ENCODE results near the gene LSAMP.

Gene LSAMP

GRCh38 chr3:116059421-116060096 is 385.7 kb downstream of the LSAMP start:
- peak overlapping the region; percentile 18 for H2BK120ac ChIP-seq (ENCODE audit: low read depth, low read length)
- no CpG with 5 or more reads among the region's 2 CpGs for WGBS (ENCODE audit: extremely low coverage, insufficient coverage, low lambda C conversion rate)
- H3K4me2 ChIP-seq (ENCODE audit: low read length), result no peak overlapping the region
- no peaks in the 10 kb centered on the region for H3K4me1 ChIP-seq (ENCODE audit: control insufficient read depth, low read depth, low read length)
- no peak overlapping the region for H2BK15ac ChIP-seq (replicated peaks; ENCODE audit: low read depth)
- no peaks in the 10 kb centered on the region for H3K27me3 ChIP-seq (ENCODE audit: insufficient read depth, low read length, poor library complexity)
- peak overlapping the region; percentile 46 for H3K27ac ChIP-seq (ENCODE audit: low read depth, low read length)
- no peak overlapping the region for H2AK5ac ChIP-seq (ENCODE audit: low read length)
- no peak overlapping the region for H2BK5ac ChIP-seq (ENCODE audit: low read length)
- peak; percentile 97 for DNase-seq
- no peaks in the 10 kb centered on the region for H3K79me1 ChIP-seq (ENCODE audit: low read length)
- H3K4me3 ChIP-seq (ENCODE audit: low read length), result no peak overlapping the region
- no peak overlapping the region for H4K8ac ChIP-seq (ENCODE audit: low read depth, low read length)
- peak overlapping the region; percentile 64 for H3K18ac ChIP-seq (ENCODE audit: low read length)
- no peak overlapping the region for H3K4ac ChIP-seq (ENCODE audit: low read depth, low read length)
- H4K5ac ChIP-seq (ENCODE audit: low read length), result no peak overlapping the region
- no peaks in the 10 kb centered on the region for H3K79me2 ChIP-seq (ENCODE audit: control insufficient read depth, insufficient read depth, low read length)
- no peaks in the 10 kb centered on the region for H3K36me3 ChIP-seq (ENCODE audit: control insufficient read depth, insufficient read depth, low read length)
- H3K9ac ChIP-seq (ENCODE audit: low read length), result no peak overlapping the region
- H3K56ac ChIP-seq (ENCODE audit: low read length), result no peak overlapping the region
- H3K23ac ChIP-seq (ENCODE audit: low read length), result no peak overlapping the region

- WGBS (ENCODE audit: extremely low coverage, insufficient coverage, low lambda C conversion rate), result no CpG with 5 or more reads among the region's 2 CpGs
- no peak overlapping the region for H3K56ac ChIP-seq (ENCODE audit: low read length)
- no peak overlapping the region for H2BK5ac ChIP-seq (ENCODE audit: low read length)
- H3K9ac ChIP-seq (ENCODE audit: low read length), result no peak overlapping the region
- H3K4me2 ChIP-seq (ENCODE audit: low read length), result no peak overlapping the region
- no peak overlapping the region for H4K8ac ChIP-seq (ENCODE audit: low read depth, low read length)
- no peaks in the 10 kb centered on the region for H3K27me3 ChIP-seq (ENCODE audit: insufficient read depth, low read length, poor library complexity)
- H2BK120ac ChIP-seq (ENCODE audit: low read depth, low read length), result no peak overlapping the region
- no peak overlapping the region for H2AK5ac ChIP-seq (ENCODE audit: low read length)
- no peak overlapping the region for H3K23ac ChIP-seq (ENCODE audit: low read length)
- DNase-seq, result no peak
- no peak overlapping the region for H3K18ac ChIP-seq (ENCODE audit: low read length)
- H3K4me3 ChIP-seq (ENCODE audit: low read length), result no peak overlapping the region
- no peak overlapping the region for H3K4ac ChIP-seq (ENCODE audit: low read depth, low read length)
- H3K79me2 ChIP-seq (ENCODE audit: control insufficient read depth, insufficient read depth, low read length), result no peaks in the 10 kb centered on the region
- no peak overlapping the region for H2BK15ac ChIP-seq (replicated peaks; ENCODE audit: low read depth)
- no peak overlapping the region for H3K27ac ChIP-seq (ENCODE audit: low read depth, low read length)
- H4K5ac ChIP-seq (ENCODE audit: low read length), result no peak overlapping the region
- no peaks in the 10 kb centered on the region for H3K79me1 ChIP-seq (ENCODE audit: low read length)
- no peaks in the 10 kb centered on the region for H3K4me1 ChIP-seq (ENCODE audit: control insufficient read depth, low read depth, low read length)
- H3K36me3 ChIP-seq (ENCODE audit: control insufficient read depth, insufficient read depth, low read length), result no peaks in the 10 kb centered on the region
Observed at GRCh38 chr3:116058844-116059243, 386.4 kb downstream of the LSAMP start.

DNA sequence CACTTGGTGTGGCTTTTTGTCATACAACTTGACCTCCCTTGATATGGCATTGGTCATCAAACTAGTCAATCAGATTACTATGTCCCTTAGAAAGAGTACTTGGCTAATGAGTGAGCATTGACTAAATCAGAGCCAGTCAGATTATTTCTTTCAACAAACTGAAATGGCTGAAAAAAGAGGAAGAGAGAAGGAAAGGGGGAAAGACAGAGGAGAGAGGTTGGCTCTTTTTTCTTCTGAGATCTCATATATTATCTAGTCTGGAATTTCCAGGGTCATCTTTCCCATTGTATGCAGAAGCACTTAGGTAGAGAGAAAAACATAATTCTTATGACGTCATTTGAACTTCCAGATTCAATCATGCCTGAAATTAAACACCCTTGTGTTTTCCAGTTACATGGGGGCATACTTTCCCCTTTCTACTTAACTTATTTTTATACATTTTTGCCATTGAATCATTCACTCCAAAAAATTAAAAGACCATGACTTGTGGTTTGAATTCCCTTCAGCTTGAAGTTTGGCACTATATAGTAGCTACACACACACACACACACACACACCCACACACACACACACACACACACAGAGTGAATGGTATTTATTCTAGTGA is 387.8 kb downstream of the LSAMP start:
- Histone ChIP-seq H2AK5ac (ENCODE audit: low read length) (no peak overlapping the region), H3K27me3 (ENCODE audit: insufficient read depth, low read length, poor library complexity) (no peaks in the 10 kb centered on the region), H4K5ac (ENCODE audit: low read length) (no peak overlapping the region), H3K36me3 (ENCODE audit: control insufficient read depth, insufficient read depth, low read length) (no peaks in the 10 kb centered on the region), H3K9ac (ENCODE audit: low read length) (no peak overlapping the region), H3K18ac (ENCODE audit: low read length) (no peak overlapping the region), H3K79me2 (ENCODE audit: control insufficient read depth, insufficient read depth, low read length) (no peaks in the 10 kb centered on the region), H4K8ac (ENCODE audit: low read depth, low read length) (no peak overlapping the region), H3K27ac (ENCODE audit: low read depth, low read length) (no peak overlapping the region), H2BK120ac (ENCODE audit: low read depth, low read length) (no peak overlapping the region), H3K79me1 (ENCODE audit: low read length) (no peaks in the 10 kb centered on the region), H3K4me3 (ENCODE audit: low read length) (no peak overlapping the region), H3K4me1 (ENCODE audit: control insufficient read depth, low read depth, low read length) (no peaks in the 10 kb centered on the region), H3K23ac (ENCODE audit: low read length) (no peak overlapping the region), H2BK5ac (ENCODE audit: low read length) (no peak overlapping the region), H3K4ac (ENCODE audit: low read depth, low read length) (no peak overlapping the region), H3K56ac (ENCODE audit: low read length) (no peak overlapping the region), H3K4me2 (ENCODE audit: low read length) (no peak overlapping the region), H2BK15ac (replicated peaks; ENCODE audit: low read depth) (no peak overlapping the region)
- no CpG with 5 or more reads among the region's 1 CpG for WGBS (ENCODE audit: extremely low coverage, insufficient coverage, low lambda C conversion rate)
- no peak for DNase-seq

- no peak overlapping the region for H2BK120ac ChIP-seq (ENCODE audit: low read depth, low read length)
- no peak overlapping the region for H3K23ac ChIP-seq (ENCODE audit: low read length)
- H2BK15ac ChIP-seq (replicated peaks; ENCODE audit: low read depth), result no peak overlapping the region
- no CpG with 5 or more reads among the region's 2 CpGs for WGBS (ENCODE audit: extremely low coverage, insufficient coverage, low lambda C conversion rate)
- no peak overlapping the region for H3K27ac ChIP-seq (ENCODE audit: low read depth, low read length)
- no peak overlapping the region for H2BK5ac ChIP-seq (ENCODE audit: low read length)
- DNase-seq, result no peak
- no peaks in the 10 kb centered on the region for H3K27me3 ChIP-seq (ENCODE audit: insufficient read depth, low read length, poor library complexity)
- H4K5ac ChIP-seq (ENCODE audit: low read length), result no peak overlapping the region
- no peak overlapping the region for H4K8ac ChIP-seq (ENCODE audit: low read depth, low read length)
- H3K79me1 ChIP-seq (ENCODE audit: low read length), result no peaks in the 10 kb centered on the region
- no peaks in the 10 kb centered on the region for H3K36me3 ChIP-seq (ENCODE audit: control insufficient read depth, insufficient read depth, low read length)
- no peaks in the 10 kb centered on the region for H3K79me2 ChIP-seq (ENCODE audit: control insufficient read depth, insufficient read depth, low read length)
- H3K4ac ChIP-seq (ENCODE audit: low read depth, low read length), result no peak overlapping the region
- no peak overlapping the region for H3K9ac ChIP-seq (ENCODE audit: low read length)
- H3K56ac ChIP-seq (ENCODE audit: low read length), result no peak overlapping the region
- H3K18ac ChIP-seq (ENCODE audit: low read length), result no peak overlapping the region
- no peaks in the 10 kb centered on the region for H3K4me1 ChIP-seq (ENCODE audit: control insufficient read depth, low read depth, low read length)
- H3K4me2 ChIP-seq (ENCODE audit: low read length), result no peak overlapping the region
- H2AK5ac ChIP-seq (ENCODE audit: low read length), result no peak overlapping the region
- H3K4me3 ChIP-seq (ENCODE audit: low read length), result no peak overlapping the region
Observed at GRCh38 chr3:116056280-116056679, 389.0 kb downstream of the LSAMP start.

DNA sequence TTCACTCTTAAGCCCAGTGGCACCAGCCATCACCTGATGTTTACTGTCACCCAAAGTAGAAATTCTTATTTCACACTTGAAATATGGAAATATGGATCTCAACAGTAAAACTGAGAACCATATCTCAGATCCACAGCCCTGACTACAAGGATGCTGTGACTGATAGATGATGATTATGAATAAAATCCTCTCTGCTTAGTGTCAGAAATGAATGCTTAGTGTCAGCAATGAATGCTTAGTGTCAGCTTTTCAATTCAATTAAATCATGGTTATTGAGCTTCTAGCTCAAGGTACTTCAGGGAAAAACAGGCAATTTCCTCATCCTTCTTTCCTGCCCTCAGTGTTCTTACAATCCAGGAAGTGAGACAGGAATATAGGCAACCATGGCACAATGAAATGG is 392.3 kb downstream of the LSAMP start:
- Histone ChIP-seq H3K4me1 (ENCODE audit: control insufficient read depth, low read depth, low read length) (no peaks in the 10 kb centered on the region), H4K5ac (ENCODE audit: low read length) (no peak overlapping the region), H2BK15ac (replicated peaks; ENCODE audit: low read depth) (no peak overlapping the region), H3K18ac (ENCODE audit: low read length) (no peak overlapping the region), H3K9ac (ENCODE audit: low read length) (no peak overlapping the region), H3K79me2 (ENCODE audit: control insufficient read depth, insufficient read depth, low read length) (no peaks in the 10 kb centered on the region), H2BK120ac (ENCODE audit: low read depth, low read length) (no peak overlapping the region), H3K79me1 (ENCODE audit: low read length) (no peaks in the 10 kb centered on the region), H3K56ac (ENCODE audit: low read length) (no peak overlapping the region), H3K4ac (ENCODE audit: low read depth, low read length) (no peak overlapping the region), H2BK5ac (ENCODE audit: low read length) (no peak overlapping the region), H3K27ac (ENCODE audit: low read depth, low read length) (no peak overlapping the region), H3K23ac (ENCODE audit: low read length) (no peak overlapping the region), H4K8ac (ENCODE audit: low read depth, low read length) (no peak overlapping the region), H3K36me3 (ENCODE audit: control insufficient read depth, insufficient read depth, low read length) (no peaks in the 10 kb centered on the region), H2AK5ac (ENCODE audit: low read length) (no peak overlapping the region), H3K27me3 (ENCODE audit: insufficient read depth, low read length, poor library complexity) (no peaks in the 10 kb centered on the region), H3K4me2 (ENCODE audit: low read length) (no peak overlapping the region), H3K4me3 (ENCODE audit: low read length) (no peak overlapping the region)
- no peak for DNase-seq

DNA sequence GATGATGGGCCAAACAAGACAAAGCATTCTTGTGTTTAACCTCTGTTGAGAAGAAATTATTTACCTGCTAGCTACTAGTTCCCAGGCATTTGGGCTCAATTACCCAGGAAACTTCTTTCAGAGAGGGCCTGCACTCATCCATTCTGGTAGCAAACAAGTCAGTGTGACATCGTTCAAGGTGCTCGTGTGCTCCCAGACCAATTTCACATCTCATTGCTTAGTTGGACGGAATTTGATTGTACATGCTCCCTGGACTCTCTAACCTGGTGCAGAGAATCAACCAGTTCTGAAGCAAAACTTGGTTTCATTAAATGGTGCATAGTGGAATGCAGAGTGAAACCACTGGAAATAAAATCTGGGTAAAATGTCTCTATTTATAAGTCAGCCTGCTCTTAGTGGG is 392.7 kb downstream of the LSAMP start:
- H2BK15ac ChIP-seq (replicated peaks; ENCODE audit: low read depth), result no peak overlapping the region
- no peaks in the 10 kb centered on the region for H3K4me1 ChIP-seq (ENCODE audit: control insufficient read depth, low read depth, low read length)
- WGBS (ENCODE audit: extremely low coverage, insufficient coverage, low lambda C conversion rate), result no CpG with 5 or more reads among the region's 3 CpGs
- H3K4me2 ChIP-seq (ENCODE audit: low read length), result no peak overlapping the region
- H3K56ac ChIP-seq (ENCODE audit: low read length), result no peak overlapping the region
- H3K36me3 ChIP-seq (ENCODE audit: control insufficient read depth, insufficient read depth, low read length), result no peaks in the 10 kb centered on the region
- H4K8ac ChIP-seq (ENCODE audit: low read depth, low read length), result no peak overlapping the region
- no peaks in the 10 kb centered on the region for H3K27me3 ChIP-seq (ENCODE audit: insufficient read depth, low read length, poor library complexity)
- H4K5ac ChIP-seq (ENCODE audit: low read length), result no peak overlapping the region
- no peak overlapping the region for H3K27ac ChIP-seq (ENCODE audit: low read depth, low read length)
- H3K79me2 ChIP-seq (ENCODE audit: control insufficient read depth, insufficient read depth, low read length), result no peaks in the 10 kb centered on the region
- H3K23ac ChIP-seq (ENCODE audit: low read length), result no peak overlapping the region
- H3K9ac ChIP-seq (ENCODE audit: low read length), result no peak overlapping the region
- no peak overlapping the region for H3K18ac ChIP-seq (ENCODE audit: low read length)
- H2BK5ac ChIP-seq (ENCODE audit: low read length), result no peak overlapping the region
- H2AK5ac ChIP-seq (ENCODE audit: low read length), result no peak overlapping the region
- H3K4me3 ChIP-seq (ENCODE audit: low read length), result no peak overlapping the region
- no peak overlapping the region for H3K4ac ChIP-seq (ENCODE audit: low read depth, low read length)
- no peaks in the 10 kb centered on the region for H3K79me1 ChIP-seq (ENCODE audit: low read length)
- no peak for DNase-seq
- no peak overlapping the region for H2BK120ac ChIP-seq (ENCODE audit: low read depth, low read length)

All from mesendoderm (in vitro differentiated cells).